AG20443 (cell line): ENCODE results near the gene SUSD4.

ENCODE experiments used
- DNase-seq: peaks from one replicate; pipeline ENCODE4 v3.0.0; 2012; ENCODE audit warnings: low spot score, mixed read lengths

Gene SUSD4

DNA sequence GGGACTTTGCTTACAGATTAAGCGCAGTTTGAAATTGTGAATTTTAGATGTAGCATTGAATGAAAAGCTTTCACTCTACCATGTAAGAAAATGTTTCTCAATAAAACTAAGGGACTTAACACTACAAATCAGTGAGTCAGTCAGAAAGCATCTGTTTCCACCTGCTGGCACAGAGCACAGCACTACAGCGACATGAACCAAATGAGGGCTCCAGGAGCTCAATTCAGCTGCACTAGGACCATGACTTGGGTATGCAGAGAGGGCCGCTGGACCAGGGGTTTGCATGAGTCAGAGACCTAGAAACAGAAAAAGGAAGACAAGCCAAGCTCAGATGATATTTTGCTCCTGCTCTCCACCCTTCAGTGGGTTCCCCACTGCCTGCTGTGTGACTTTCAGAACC, 5.2 kb downstream of the SUSD4 start:
- DNase-seq, result no peak

GRCh38 chr1:223355699-223356098, 8.3 kb downstream of the SUSD4 start:
- DNase-seq, result no peak

GRCh38 chr1:223353939-223354338, 10.0 kb downstream of the SUSD4 start:
- no peak for DNase-seq

- no peak for DNase-seq
Measured at GRCh38 chr1:223352944-223353343, 11.0 kb downstream of the SUSD4 start.

DNA sequence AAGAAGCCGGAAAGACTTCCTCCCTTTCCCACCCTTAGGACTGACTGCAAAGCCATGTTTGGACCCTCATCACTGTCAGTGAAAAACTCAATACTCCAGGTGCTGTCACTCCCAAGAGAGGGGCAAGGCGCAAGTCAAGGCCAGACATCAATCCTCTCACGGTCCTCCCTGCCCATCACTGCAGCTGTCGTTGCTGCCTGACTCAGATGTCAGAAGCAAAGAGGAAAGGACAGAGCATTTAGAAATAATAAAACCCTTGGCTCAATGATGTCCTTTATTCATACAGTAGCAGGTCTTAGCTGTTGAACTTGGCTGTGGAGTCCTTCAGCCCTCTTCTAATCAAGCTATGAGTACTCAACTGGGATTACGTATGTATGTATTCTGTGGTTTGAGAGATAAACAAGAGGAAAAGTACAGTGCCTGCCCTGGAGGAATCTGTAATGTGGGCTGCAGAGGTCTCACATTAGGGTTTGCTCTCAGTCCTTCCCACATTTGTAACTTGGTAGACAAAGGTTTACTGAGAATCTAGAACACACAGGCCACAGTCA, 13.5 kb downstream of the SUSD4 start:
- no peak for DNase-seq

DNA sequence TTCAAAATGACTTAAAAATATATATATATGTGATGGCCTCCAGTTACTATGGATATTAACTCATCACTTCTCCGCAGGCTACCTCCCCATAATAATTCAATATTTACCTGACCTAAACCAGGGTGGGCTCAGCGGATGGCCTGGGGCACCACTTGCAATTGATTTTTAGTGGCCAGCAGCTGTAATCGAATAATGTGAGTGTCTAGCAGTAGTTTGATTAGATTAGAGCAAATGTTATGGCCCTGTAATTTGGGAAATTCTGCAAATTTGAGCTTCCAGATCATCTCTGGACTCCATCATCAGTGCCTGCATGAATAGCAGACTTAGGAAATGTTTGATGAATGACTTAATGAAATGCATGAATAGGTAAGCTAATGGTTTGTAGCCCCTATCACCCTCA, 14.7 kb downstream of the SUSD4 start:
- no peak for DNase-seq

DNA sequence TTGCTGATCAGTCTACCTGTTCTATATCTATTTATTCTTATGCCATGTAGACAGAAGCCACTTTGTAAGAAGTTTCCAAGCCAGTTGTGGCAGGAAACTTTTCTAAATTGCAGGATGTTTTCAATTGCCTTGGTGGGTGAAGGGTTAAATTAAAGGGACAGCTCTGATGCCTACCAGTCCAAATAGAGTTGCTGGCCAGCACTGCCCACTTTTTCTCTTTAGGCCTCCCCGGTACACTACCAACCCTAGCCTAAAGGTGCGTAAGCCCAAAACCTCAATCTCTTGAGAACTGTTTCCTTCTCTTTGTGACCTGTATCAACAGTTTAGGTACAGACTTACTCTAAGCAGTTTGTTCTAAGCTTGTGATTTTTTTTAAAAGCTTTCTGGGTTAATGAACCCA, 15.5 kb downstream of the SUSD4 start:
- no peak for DNase-seq

DNA sequence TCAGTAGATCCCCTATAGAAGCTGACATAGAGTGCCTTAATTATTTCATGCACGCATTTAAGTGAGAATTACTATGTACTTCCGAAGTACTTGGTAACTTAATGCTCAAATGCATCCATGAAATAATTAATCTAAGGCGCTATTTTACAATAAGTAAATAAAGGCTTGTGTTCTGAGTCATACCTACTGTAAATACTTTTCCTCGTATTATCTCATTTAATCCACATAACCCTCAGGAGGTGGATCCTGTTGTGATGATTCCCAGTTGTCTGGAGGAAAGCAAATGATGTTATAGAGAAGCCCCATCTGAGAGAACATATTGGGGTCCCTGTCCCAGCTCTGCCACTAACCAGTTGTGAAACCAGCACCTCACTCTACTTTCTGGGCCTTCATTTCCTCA, 16.4 kb downstream of the SUSD4 start:
- DNase-seq, result no peak

DNA sequence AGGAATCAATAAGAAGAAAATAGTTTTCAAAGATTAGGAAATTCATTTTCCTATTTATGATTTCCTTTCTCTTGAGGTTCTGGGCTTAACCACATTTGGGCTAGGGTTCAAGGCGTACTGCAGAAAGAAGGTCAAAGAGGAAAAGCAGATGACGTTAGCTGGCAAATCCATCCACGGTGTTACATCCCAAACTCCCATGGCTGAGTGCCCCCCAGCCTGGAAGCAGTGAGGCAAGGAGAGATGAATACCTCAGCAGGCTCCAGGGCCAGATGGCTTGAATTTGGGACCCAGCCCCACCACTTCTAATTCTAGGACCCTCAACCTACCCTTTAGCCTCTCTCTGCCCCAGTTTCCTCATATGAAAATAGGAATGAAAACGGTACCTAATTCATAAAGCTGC, 17.7 kb downstream of the SUSD4 start:
- no peak for DNase-seq

- no peak for DNase-seq
Measured at GRCh38 chr1:223345720-223346119, 18.3 kb downstream of the SUSD4 start.

DNA sequence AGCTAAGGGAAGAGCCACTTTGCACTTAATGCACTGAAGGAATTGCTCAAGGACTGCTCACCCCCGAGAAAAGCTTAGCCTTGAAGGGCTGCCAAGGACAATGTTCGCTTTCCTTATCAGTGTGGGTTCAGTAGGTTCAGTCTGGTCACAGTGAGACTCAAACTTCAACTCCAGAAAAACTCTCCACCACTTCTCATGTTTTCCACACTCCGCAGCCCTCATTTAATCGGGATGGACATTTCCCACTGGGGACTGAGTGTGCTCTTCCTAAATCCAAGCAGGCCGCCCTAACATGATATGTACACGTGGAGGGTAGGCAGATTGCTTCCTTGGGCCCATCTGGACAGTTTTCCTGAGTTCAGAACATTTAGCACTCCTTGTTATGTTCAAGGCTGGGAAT, 19.5 kb downstream of the SUSD4 start:
- DNase-seq, result no peak

DNA sequence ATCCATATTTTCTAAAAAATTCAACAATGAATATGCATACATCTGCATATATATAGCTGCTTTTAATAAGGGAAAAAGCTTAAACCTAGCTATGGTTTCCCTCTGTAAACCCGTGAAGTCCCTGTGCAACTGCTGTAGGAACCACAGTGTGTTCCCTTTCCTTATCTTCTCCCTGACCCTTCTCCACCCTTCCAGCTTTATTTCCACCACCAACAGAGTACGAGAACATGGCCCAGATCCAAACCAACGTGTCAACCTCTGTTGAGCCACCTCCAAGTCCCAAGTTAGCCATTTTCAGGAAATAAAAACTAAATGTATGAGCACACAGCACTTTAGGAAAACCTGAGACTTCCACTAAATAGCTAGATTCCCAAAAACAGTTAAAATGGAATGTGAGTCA, 20.3 kb downstream of the SUSD4 start:
- no peak for DNase-seq

DNA sequence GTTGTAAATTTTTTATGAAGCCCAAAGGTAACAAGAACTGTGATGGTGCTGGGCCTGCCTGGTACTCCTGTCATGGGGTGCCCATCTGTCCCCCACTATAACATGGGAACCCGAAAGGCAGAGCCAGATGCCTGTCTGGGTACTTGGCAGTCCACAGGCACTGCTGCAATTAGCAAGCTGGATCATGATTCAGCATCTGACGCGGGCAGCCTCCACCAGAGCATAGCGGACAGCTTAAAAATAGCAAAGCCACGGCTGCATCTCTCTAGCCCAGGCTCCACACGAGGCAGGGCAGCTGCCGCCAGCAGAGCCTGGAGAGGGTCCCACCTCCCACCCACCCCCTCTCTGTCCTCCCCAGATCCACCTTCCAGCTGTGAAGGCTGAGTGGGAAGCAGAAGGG, 22.9 kb downstream of the SUSD4 start:
- peak; percentile 81 for DNase-seq

DNA sequence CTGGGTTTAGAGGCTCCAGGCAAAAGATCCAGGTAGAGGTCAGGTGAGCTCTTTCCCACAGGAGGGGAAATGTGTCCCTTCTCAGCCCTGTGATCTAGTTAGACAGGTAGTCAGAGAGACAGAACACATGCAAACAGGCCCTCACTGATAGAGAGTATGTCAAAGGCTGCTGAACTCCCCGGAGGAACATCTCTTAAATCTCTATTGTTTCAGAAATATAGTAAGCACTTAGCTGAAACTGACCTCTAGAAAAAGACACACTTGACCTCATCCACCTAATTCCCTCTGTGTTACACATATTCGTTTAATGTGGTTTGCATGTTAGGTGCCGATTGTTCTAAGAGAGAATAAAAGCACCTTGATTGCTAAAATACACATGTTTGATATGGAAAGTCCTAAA, 23.3 kb downstream of the SUSD4 start:
- no peak for DNase-seq

DNA sequence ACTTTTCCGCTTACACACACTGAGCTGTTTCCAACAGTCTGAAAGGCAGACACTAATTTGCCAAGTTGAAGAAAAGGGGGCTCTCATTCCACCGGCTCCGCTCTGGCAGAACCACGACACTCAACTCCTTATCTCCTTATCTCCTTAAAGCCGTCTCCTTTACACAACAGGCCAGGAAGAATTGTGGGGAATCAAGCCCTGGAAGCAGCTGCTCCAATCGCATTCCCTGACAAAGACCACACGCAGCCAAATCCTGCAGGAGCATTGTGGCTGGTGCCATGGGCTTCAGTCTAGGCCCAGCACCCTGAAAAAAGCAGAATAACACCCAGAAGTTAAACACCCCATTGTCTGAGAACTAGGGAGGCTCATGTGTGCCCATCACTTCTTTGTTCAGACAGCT, 24.1 kb downstream of the SUSD4 start:
- no peak for DNase-seq

GRCh38 chr1:223338811-223339746, 24.9 kb downstream of the SUSD4 start:
- no peak for DNase-seq

DNA sequence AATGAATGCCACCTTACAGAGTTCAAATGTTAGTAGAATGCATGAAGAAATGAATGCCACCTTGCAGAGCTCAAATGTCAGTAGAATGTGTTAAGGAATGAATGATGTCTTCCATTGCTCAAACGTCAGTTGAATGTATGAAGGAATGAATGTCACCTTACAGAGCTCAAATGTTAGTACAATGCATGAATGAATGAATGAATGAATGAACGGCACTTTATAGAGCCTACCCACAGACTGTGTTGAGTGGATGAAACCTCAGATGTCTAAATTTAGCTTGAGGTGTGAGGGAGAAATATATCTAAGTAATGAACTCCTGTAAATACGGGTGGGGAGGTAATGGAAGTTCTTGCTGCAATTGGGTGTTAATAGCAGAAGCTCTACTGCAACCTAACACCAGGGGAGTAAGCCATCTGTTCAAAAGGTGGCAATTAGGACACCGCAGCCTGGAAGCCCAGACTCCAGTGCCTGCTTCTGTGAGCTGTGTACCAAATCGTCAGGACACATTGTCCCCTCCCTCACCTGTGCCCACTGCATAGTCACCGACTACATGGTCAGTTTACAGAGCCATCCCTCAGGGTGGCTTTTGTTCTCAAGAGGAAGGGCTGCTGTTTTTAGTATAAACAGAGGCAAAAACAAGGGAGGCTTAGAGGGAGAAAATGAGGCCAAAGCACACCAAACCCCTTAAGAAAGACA, 26.7 kb downstream of the SUSD4 start:
- DNase-seq, result no peak

DNA sequence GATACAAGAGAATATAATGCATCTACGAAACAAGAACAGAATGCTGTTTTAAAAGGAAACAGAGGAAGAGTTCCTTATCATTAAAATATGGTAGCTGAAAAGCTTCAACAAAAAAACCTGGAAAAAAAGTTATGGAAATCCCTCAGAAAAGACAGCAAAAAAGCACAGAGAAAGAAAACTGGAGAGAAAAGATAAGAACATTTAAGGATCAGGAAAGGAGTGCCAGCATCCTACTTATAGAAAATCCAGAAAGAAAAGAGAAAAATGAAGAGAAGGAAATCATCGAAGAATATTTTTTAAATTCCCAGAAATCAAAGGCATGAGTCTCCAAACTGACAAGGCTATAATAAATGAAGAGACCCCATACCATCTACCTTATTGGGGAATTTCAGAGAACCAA, 29.8 kb downstream of the SUSD4 start:
- DNase-seq, result no peak

DNA sequence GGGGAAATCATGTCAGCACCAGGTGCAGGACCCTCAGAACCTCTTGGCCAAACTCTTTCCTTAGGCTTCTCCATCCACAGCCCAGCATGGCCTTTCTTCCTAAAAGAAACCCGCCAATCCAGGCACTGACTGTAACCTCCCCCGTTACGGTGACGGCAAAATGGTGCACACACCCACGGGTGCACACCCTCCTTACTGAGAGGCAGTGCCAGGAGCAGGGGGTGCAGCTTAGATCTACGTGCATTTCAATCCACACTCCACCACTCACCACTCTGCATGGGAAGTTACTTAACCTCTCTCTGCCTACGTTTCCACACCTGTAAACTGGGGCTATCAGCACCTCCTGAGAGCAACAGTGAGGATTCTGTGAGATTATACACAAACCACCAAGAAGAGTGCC, 31.0 kb downstream of the SUSD4 start:
- DNase-seq, result no peak

- peak; percentile 56 for DNase-seq
Measured at GRCh38 chr1:223331929-223332328, 32.0 kb downstream of the SUSD4 start.

- no peak for DNase-seq
Measured at GRCh38 chr1:223331301-223331700, 32.7 kb downstream of the SUSD4 start.

- no peak for DNase-seq
Measured at GRCh38 chr1:223330466-223330865, 33.5 kb downstream of the SUSD4 start.
